GM18508 (cell line): ENCODE measurements around the gene PROB1.
"Not testable (repeated sequence)": the region's sequence is repeated elsewhere in the genome, so short reads cannot be mapped to it uniquely, and the experiment has no call there.

Source experiments
- ATAC-seq: cut with Tn5 transposase; IDR thresholded peaks from one replicate; pipeline ENCODE4 v1.9.1; 2021; ENCODE audit warnings: moderate number of reproducible peaks; ENCODE audit not compliant: insufficient read depth, unreplicated experiment

PROB1 gene, protein sequence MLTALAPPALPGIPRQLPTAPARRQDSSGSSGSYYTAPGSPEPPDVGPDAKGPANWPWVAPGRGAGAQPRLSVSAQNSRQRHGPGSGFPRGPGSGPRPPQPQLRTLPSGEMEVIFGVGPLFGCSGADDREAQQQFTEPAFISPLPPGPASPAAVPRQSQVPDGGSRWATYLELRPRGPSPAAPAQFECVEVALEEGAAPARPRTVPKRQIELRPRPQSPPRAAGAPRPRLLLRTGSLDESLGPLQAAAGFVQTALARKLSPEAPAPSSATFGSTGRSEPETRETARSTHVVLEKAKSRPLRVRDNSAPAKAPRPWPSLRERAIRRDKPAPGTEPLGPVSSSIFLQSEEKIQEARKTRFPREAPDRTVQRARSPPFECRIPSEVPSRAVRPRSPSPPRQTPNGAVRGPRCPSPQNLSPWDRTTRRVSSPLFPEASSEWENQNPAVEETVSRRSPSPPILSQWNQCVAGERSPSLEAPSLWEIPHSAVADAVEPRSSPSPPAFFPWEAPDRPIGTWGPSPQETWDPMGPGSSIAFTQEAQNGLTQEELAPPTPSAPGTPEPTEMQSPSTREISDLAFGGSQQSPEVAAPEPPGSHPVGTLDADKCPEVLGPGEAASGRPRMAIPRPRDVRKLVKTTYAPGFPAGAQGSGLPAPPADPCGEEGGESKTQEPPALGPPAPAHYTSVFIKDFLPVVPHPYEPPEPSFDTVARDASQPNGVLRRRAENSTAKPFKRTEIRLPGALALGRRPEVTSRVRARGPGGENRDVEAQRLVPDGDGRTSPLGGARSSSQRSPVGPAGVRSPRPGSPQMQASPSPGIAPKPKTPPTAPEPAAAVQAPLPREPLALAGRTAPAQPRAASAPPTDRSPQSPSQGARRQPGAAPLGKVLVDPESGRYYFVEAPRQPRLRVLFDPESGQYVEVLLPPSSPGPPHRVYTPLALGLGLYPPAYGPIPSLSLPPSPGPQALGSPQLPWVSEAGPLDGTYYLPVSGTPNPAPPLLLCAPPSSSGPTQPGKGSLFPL

GRCh38 chr5:139394654-139395566, at the start of gene PROB1:
TSS of gene PROB1 (minus strand) at chr5:139395104. CDS start at chr5:139395081, 23 bp downstream.
- no peak for ATAC-seq

DNA sequence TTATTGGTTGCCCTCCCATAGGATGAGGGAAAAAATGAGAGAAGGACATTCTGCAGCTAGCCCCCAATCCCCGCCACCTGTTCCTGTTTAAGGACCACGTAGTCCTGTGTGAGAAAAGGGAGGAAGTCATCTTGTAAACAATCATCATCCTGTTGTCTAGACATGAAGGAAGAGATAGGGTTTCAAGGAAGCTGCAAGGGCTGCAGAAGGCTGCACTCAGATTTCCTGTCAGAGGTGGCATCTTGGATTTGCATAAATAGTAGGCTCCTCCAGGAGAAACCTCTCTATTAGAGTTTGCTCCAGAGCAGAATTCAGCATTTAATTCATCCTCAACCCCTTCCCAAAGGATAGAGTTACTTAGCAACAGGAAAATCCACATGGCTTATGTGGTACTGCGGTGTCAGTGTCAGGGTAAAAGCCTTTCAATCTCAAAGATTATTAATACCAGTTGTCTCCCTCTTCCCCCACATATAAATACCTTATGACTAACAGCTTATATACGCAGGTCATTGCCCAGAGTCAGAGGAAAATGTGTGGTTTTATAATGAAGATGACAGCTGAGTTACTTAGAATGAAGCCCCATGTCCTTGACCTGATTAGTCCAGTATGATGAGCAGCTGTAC, 49.0 kb upstream of the PROB1 start:
- ATAC-seq: no peak

DNA sequence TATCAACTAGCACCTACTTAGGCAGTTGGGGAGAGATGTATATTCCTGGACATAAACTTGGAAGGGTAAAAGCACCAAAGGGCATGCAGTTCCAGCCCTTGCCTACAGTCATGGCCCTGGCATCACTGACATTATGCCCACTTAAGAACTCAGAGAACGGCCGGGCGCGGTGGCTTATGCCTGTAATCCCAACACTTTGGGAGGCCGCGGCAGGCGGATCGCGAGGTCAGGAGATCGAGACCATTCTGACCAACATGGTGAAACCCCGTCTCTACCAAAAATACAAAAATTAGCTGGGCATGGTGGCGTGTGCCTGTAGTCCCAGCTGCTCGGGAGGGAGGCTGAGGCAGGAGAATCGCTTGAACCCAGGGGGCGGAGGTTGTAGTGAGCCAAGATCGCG, 45.5 kb upstream of the PROB1 start:
- not testable (repeated sequence) for ATAC-seq

DNA sequence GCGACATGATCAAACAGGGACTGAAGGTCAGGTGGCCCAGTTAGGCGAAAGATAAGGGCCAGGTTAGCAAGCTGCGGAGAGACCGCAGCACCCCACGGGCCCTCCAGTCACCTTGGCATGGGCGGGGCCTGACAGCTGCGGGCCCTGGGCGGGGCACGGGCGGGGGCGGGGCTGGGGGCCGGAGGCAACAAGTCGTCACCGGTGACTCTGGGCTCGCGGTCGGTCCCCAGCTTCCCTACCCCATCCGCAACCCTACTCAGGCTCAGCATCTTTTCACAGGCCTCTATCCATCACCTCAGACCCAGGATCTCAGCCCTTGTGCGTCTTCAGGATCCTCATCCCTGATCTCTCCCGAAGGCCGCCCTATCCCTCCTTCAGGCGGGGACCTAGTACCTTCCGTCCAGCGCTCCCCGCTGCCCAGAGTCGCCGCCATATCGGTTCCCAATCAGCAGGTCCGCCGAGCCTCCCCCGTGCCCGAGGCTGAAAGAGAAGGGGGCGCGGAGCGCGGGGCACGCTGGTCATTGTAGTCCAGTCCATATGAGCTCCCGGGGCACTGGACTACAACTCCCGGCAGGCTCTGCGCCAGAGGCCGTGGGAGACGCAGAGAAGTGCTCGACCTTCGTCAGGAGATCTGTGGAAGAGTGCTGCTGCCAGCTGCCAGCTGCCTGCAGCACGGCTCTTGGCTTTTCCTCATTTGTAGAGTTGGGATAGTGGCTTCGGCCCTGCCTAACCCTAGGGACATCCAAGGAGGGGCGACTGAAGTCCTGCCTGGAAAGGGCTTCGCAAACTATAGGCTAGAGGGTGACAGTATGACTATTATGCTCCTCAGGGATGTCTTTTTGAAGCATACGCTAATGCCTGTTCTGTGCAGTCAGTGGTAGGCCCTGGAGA, 44.4 kb upstream of the PROB1 start, which contains the start of gene DNAJC18:
Gene DNAJC18 (minus strand): TSS at position 513 of the 891 bp plus-strand sequence. CDS start 80 bp downstream, at position 433.
- no peak for ATAC-seq

DNA sequence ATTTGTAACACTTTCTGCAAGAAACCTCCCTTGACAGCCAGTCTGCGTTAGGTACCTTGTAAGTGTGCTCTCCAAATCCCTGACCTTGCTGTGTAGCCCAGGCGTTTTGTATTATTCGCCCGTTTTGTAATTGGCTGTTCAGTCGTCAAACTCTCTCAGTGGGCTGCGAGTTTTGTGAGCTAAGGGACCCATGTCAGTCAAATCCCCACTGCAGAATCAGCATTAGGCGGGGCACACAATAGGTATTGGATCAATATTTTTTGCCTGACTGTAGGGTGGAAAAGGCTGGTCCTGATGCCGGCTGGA, 43.8 kb upstream of the PROB1 start:
- ATAC-seq: no peak

GRCh38 chr5:139435676-139436075, 40.8 kb upstream of the PROB1 start:
- ATAC-seq: no peak

- ATAC-seq: no peak
Measured at GRCh38 chr5:139431706-139432105, 36.8 kb upstream of the PROB1 start.

DNA sequence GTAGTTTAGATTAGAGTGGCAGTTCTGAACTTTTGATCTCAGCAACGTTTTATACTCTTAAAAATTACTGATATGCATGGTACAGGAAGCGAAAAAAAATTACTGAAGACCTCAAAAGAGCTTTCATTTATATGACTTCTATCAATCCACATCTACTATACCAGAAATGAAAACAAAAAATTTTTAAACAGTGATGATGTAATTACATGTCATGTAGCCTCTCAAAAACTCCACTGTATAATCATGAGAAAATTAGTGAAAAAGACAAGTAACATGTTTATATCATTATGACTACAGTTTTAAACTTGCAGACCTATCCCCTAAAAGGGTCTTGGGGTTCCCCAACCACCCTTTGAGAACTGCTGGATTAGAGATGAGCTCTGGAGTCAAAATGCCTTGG, 35.1 kb upstream of the PROB1 start:
- no peak for ATAC-seq

DNA sequence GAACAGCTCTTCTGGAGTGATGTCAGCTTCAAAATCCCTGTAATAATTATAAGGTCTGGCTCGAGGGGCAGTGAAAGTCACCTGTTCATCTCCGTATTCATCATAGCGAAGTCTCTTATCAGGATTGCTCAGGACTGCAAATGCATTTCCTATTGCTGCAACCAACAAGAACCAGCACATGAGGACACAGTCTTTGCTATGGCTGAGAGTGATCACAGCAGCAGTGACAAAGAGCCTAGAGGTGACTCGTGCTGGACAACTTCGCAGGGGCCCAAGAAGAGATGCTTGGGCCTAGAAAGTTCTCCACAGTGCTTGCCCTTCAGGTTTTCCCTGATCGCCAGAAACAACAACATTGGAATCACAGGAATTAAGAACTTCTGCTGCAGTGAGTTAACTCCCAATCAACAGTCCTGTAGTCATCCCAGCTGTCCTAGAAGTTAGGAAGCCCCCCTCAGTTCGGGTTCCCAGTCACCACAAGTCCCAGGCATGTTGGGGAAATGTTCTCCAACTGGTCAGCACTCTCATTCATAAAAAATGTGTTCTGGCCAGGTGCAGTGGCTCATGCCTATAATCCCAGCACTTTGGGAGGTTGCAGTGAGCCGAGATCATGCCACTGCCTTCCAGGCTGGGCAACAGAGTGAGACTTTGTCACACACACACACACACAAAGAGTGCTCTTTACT, 31.4 kb upstream of the PROB1 start:
- no peak for ATAC-seq

GRCh38 chr5:139425497-139425896, 30.6 kb upstream of the PROB1 start:
- no peak for ATAC-seq

DNA sequence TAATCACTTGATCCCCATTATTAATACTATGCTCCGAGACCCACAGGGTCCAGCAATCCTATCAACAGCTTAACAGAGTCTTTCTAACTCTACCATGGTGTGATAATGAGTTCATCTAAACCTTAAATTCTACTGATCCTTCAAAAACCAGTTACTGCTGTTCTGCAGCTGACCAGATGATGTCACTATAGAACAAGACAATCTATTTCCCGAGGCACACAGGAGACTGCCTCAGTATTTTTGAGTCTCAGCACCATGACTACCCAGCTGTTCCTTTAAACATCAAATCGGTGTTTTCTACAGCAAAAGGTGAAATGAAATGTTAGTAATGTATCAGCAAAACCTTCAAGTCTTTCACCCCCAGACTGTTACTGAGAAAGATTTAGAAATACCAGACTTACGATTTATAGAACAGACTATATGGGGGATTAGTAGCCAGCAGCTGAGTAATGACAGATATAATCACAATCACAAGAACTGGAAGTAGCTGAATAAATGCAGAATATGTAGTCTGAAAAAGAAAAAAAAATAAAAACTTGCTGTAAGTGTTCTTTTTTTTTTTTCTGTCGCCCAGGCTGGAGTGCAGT, 27.5 kb upstream of the PROB1 start:
- ATAC-seq: no peak

DNA sequence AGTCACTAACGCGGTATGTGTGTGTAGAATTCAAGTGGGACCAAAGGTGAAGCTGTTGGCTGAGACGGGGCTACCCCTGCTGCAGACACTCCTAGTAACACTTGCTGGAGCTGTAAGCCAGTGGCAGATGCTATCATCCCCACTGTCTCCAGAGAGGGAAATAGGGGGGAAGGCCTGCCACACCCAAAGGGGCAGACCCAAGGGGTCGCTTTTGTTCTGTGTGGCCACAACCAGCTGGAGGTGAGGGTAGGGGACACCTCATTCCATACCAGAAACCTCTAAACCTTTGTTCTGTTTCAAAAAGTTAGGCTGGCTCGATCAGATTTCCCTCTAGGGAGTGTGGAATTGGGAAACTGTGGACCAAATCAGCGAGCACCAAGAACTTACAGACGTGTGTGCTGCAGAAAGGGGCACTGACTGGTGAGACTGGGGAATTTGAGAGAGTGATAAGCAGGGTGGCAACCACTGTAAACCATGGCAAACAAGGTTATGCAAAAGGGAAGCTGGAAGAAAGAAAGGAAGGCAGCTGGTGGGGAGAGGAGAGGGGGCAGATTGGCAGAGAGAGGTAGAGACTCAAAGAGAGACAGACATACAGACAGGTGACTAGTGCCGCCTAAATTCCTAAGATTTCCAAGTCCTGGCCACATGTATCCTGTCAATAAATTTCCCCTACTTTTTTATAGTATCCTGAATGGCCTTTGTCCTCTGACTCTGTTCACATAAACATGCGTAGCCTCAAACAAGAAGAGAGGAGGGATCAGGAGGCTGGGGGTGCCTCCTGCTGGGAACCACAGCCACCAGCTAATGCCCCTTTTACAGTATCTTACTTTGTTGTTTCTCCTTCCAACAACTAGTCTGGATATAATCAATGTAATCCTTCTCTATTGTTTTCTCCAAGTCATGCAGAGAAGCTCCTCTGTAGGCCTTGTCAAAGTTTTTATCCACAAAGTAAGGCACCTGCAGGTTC, 24.6 kb upstream of the PROB1 start:
- ATAC-seq: no peak

GRCh38 chr5:139418793-139419192, 23.9 kb upstream of the PROB1 start:
- no peak for ATAC-seq

- ATAC-seq: no peak
Measured at GRCh38 chr5:139417214-139417613, 22.3 kb upstream of the PROB1 start.

- ATAC-seq: no peak
Measured at GRCh38 chr5:139416651-139417050, 21.7 kb upstream of the PROB1 start.

DNA sequence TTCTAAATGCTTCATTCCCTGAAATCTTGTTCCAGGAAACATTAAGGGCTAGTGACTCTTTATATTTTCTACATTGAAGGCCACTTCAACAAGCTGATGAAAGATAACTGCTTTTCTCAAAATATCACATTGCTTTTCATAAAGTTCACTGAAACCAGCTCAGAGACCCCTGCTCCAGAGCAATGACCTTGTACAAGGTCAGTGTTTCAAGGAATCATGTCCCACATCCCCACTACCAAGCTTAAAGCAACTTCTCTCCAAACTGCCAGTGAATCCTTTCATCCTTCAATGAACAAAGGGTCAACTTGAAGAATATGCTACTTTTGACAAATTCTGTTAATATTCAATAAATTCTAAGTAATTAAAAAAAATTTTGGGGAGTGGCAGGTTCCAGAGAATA, 21.0 kb upstream of the PROB1 start:
- ATAC-seq: no peak
